Stimulated activated naive CD8-positive, alpha-beta T cell treated with anti-CD3 and anti-CD28 coated beads, Interleukin-15, amount 100 ng/mL, for 72 hours (primary cell): ENCODE results near the gene WDFY4.

Source experiments
- ATAC-seq: fragments of 150-1000 bp; cut with Tn5 transposase; 2 replicates; pipeline ENCODE4 v1.10.0; 2021; ENCODE audit warnings: mild to moderate bottlenecking, moderate library complexity
- DNase-seq, 2 donors: peaks; one replicate each; pipeline ENCODE4 v3.0.0; 2021 to 2022
- H3K27ac Mint-ChIP-seq, 2 donors: one replicate each; pipeline ENCODE4 v1.8.0; 2022; ENCODE audit warnings: mild to moderate bottlenecking in 2 of 2, mixed read lengths in 2 of 2, moderate library complexity in 2 of 2
- H3K27me3 Mint-ChIP-seq: one replicate; pipeline ENCODE4 v1.8.0; 2022; ENCODE audit warnings: mixed read lengths
- H3K4me1 Mint-ChIP-seq: one replicate; pipeline ENCODE4 v1.8.0; 2022; ENCODE audit warnings: mild to moderate bottlenecking, mixed read lengths
- H3K4me3 Mint-ChIP-seq, 2 donors: one replicate each; pipeline ENCODE4 v1.8.0; 2022; ENCODE audit warnings: mild to moderate bottlenecking in 2 of 2, mixed read lengths in 2 of 2, moderate library complexity in 1 of 2
- H3K9me3 Mint-ChIP-seq, 2 donors: one replicate each; pipeline ENCODE4 v1.8.0; 2022; ENCODE audit warnings: mixed read lengths in 2 of 2

Gene WDFY4

GRCh38 chr10:49008505-49009198 is 324.0 kb downstream of the WDFY4 start:
- Mint-ChIP-seq H3K4me3 (no peak overlapping the region), H3K9me3 (no peaks in the 10 kb centered on the region), H3K27ac (no peak overlapping the region), H3K27me3 (no peaks in the 10 kb centered on the region), H3K4me1 (no peaks in the 10 kb centered on the region)
- DNase-seq (no peak), ATAC-seq (no peak)

- Mint-ChIP-seq H3K4me1 (no peaks in the 10 kb centered on the region), H3K27me3 (peaks cover 2% of the 10 kb centered on the region), H3K27ac (no peak overlapping the region), H3K4me3 (no peak overlapping the region), H3K9me3 (no peaks in the 10 kb centered on the region)
- no peak for ATAC-seq
- DNase-seq, result no peak
These were observed 324.7 kb downstream of the WDFY4 start for GRCh38 chr10:49009199-49009979.

- peak overlapping the region in 1 of 2 donors; percentile 26 for H3K27ac Mint-ChIP-seq
- H3K9me3 Mint-ChIP-seq, result no peaks in the 10 kb centered on the region
- ATAC-seq, result no peak
- no peak overlapping the region for H3K4me3 Mint-ChIP-seq
- H3K27me3 Mint-ChIP-seq, result peaks cover 8% of the 10 kb centered on the region
- no peak for DNase-seq
- H3K4me1 Mint-ChIP-seq, result no peaks in the 10 kb centered on the region
These were observed 325.6 kb downstream of the WDFY4 start for GRCh38 chr10:49010295-49010694.

GRCh38 chr10:49010865-49011264 is 326.2 kb downstream of the WDFY4 start:
- no peak overlapping the region for H3K4me3 Mint-ChIP-seq
- H3K9me3 Mint-ChIP-seq, result no peaks in the 10 kb centered on the region
- H3K4me1 Mint-ChIP-seq, result no peaks in the 10 kb centered on the region
- H3K27ac Mint-ChIP-seq, result no peak overlapping the region
- no peak for DNase-seq
- peaks cover 8% of the 10 kb centered on the region for H3K27me3 Mint-ChIP-seq
- ATAC-seq, result no peak

- peak overlapping the region in 1 of 2 donors; percentile 5 for H3K27ac Mint-ChIP-seq
- H3K4me1 Mint-ChIP-seq, result no peaks in the 10 kb centered on the region
- H3K9me3 Mint-ChIP-seq, result no peaks in the 10 kb centered on the region
- no peak for ATAC-seq
- H3K4me3 Mint-ChIP-seq, result no peak overlapping the region
- DNase-seq, result no peak
- H3K27me3 Mint-ChIP-seq, result peaks cover 11% of the 10 kb centered on the region
These were observed 327.1 kb downstream of the WDFY4 start for GRCh38 chr10:49011756-49012155.

- Mint-ChIP-seq H3K27me3 (peaks cover 19% of the 10 kb centered on the region), H3K4me1 (no peaks in the 10 kb centered on the region), H3K4me3 (no peak overlapping the region), H3K27ac (no peak overlapping the region), H3K9me3 (no peaks in the 10 kb centered on the region)
- no peak for DNase-seq
- ATAC-seq, result no peak
These were observed 327.9 kb downstream of the WDFY4 start for GRCh38 chr10:49012603-49013002.

- Mint-ChIP-seq H3K27ac (no peak overlapping the region), H3K4me1 (no peaks in the 10 kb centered on the region), H3K9me3 (no peaks in the 10 kb centered on the region), H3K4me3 (no peak overlapping the region), H3K27me3 (peaks cover 23% of the 10 kb centered on the region)
- no peak for ATAC-seq
- no peak for DNase-seq
These were observed 331.0 kb downstream of the WDFY4 start for GRCh38 chr10:49015700-49016099.

GRCh38 chr10:49021685-49022084 is 337.0 kb downstream of the WDFY4 start:
- peaks cover 13% of the 10 kb centered on the region for H3K27me3 Mint-ChIP-seq
- H3K27ac Mint-ChIP-seq, result no peak overlapping the region
- H3K4me3 Mint-ChIP-seq, result no peak overlapping the region
- no peaks in the 10 kb centered on the region for H3K4me1 Mint-ChIP-seq
- DNase-seq (no peak), ATAC-seq (no peak)
- H3K9me3 Mint-ChIP-seq, result no peaks in the 10 kb centered on the region

- Mint-ChIP-seq H3K4me3 (no peak overlapping the region), H3K9me3 (no peaks in the 10 kb centered on the region), H3K27ac (no peak overlapping the region), H3K27me3 (no peaks in the 10 kb centered on the region), H3K4me1 (no peaks in the 10 kb centered on the region)
- ATAC-seq (no peak), DNase-seq (no peak)
These were observed 338.4 kb downstream of the WDFY4 start for GRCh38 chr10:49023071-49023470.

GRCh38 chr10:49023752-49024151 is 339.1 kb downstream of the WDFY4 start:
- H3K27ac Mint-ChIP-seq, result no peak overlapping the region
- H3K4me3 Mint-ChIP-seq, result no peak overlapping the region
- H3K9me3 Mint-ChIP-seq, result no peaks in the 10 kb centered on the region
- ATAC-seq, result no peak
- no peak for DNase-seq
- no peaks in the 10 kb centered on the region for H3K27me3 Mint-ChIP-seq
- H3K4me1 Mint-ChIP-seq, result no peaks in the 10 kb centered on the region

GRCh38 chr10:49024484-49024883 is 339.8 kb downstream of the WDFY4 start:
- ATAC-seq (no peak), DNase-seq (no peak)
- Mint-ChIP-seq H3K4me1 (no peaks in the 10 kb centered on the region), H3K27ac (no peak overlapping the region), H3K4me3 (no peak overlapping the region), H3K27me3 (no peaks in the 10 kb centered on the region), H3K9me3 (no peaks in the 10 kb centered on the region)

GRCh38 chr10:49025347-49025983 is 340.8 kb downstream of the WDFY4 start:
- DNase-seq, result no peak
- Mint-ChIP-seq H3K27me3 (no peaks in the 10 kb centered on the region), H3K27ac (no peak overlapping the region), H3K9me3 (no peaks in the 10 kb centered on the region), H3K4me3 (no peak overlapping the region), H3K4me1 (no peaks in the 10 kb centered on the region)
- no peak for ATAC-seq

- no peaks in the 10 kb centered on the region for H3K27me3 Mint-ChIP-seq
- H3K4me3 Mint-ChIP-seq, result no peak overlapping the region
- DNase-seq (no peak), ATAC-seq (no peak)
- H3K9me3 Mint-ChIP-seq, result no peaks in the 10 kb centered on the region
- H3K4me1 Mint-ChIP-seq, result no peaks in the 10 kb centered on the region
- H3K27ac Mint-ChIP-seq, result no peak overlapping the region
These were observed 344.0 kb downstream of the WDFY4 start for GRCh38 chr10:49028639-49029038.

GRCh38 chr10:49029666-49030065 is 345.0 kb downstream of the WDFY4 start:
- Mint-ChIP-seq H3K4me3 (no peak overlapping the region), H3K9me3 (no peaks in the 10 kb centered on the region), H3K4me1 (no peaks in the 10 kb centered on the region), H3K27me3 (no peaks in the 10 kb centered on the region), H3K27ac (no peak overlapping the region)
- DNase-seq, result no peak
- ATAC-seq, result peak; percentile 7
